Gastrocnemius medialis (tissue), 4 donors: ENCODE measurements around the gene PRDM5. TPM values are rescaled to one million over a fixed set of nuclear protein-coding genes. Genes with fewer than 3 reads are reported as not detected.

Experiments used
- ATAC-seq, 2 donors: fragments of 150-250 bp; one replicate each; pipeline ENCODE4 v1.9.1; 2016
- DNase-seq, 2 donors: peaks; one replicate each; pipeline ENCODE4 v3.0.0-alpha.2; 2019
- H3K27ac ChIP-seq, 4 donors: fragments of 200-600 bp; sonication (generic); 1 replicate in 1 of 4; 2 replicates in 3 of 4; pipeline ENCODE4 v1.5.1; 2016 to 2018; ENCODE audit warnings: mild to moderate bottlenecking in 2 of 4, moderate library complexity in 1 of 4
- H3K27me3 ChIP-seq, 3 donors: fragments of 200-600 bp; sonication (generic) in 2 of 3; 1 replicate in 1 of 3; 2 replicates in 2 of 3; pipeline versions ENCODE4 v1.5.1 to v1.6.0; 2016 to 2019; ENCODE audit warnings: mild to moderate bottlenecking in 1 of 3, moderate library complexity in 1 of 3
- H3K36me3 ChIP-seq, 2 donors: fragments of 200-600 bp; sonication (generic) in 1 of 2; one replicate each; pipeline ENCODE4 v1.5.1; 2017 to 2018
- H3K4me1 ChIP-seq, 2 donors: fragments of 200-600 bp; sonication (generic) in 1 of 2; one replicate each; pipeline ENCODE4 v1.5.1; 2016 to 2017; ENCODE audit warnings: mild to moderate bottlenecking in 2 of 2
- H3K4me3 ChIP-seq, 4 donors: fragments of 200-600 bp; sonication (generic) in 3 of 4; 1 replicate in 1 of 4; 2 replicates in 3 of 4; pipeline ENCODE4 v1.5.1; 2016 to 2019; ENCODE audit warnings: mild to moderate bottlenecking in 2 of 4
- H3K9me3 ChIP-seq, 3 donors: fragments of 200-600 bp; sonication (generic) in 2 of 3; 1 replicate in 1 of 3; 2 replicates in 2 of 3; pipeline ENCODE4 v1.5.1; 2016 to 2019
- CTCF ChIP-seq, 5 experiments: fragments of 450-650 bp in 3 of 5; fragments of 200-600 bp in 2 of 5; sonication (generic) in 2 of 5; IDR thresholded peaks in 4 of 5; conservative IDR thresholded peaks in 1 of 5; 1 replicate in 4 of 5; 2 replicates in 1 of 5; pipeline ENCODE4 v1.5.1; 2016 to 2019; ENCODE audit warnings: antibody characterized with exemption in 5 of 5, mild to moderate bottlenecking in 3 of 5, moderate library complexity in 3 of 5
- POLR2A ChIP-seq, 2 donors: fragments of 450-650 bp; IDR thresholded peaks; one replicate each; pipeline ENCODE4 v1.6.1; 2017; ENCODE audit warnings: antibody characterized with exemption in 2 of 2, mild to moderate bottlenecking in 2 of 2, moderate library complexity in 2 of 2
- in situ Hi-C, 4 donors: fragments of 200-750 bp; cut with MboI; loops; one replicate each; pipeline versions ENCODE4 v1.15.0 to v1.8.0; 2017; ENCODE audit warnings: low sequenced_read_pairs in 4 of 4
- intact Hi-C: fragments of 100-400 bp; cut with DNase I; formaldehyde crosslinking; loops from one replicate; pipeline ENCODE4 v1.15.1; 2023; ENCODE audit warnings: low total_unique reads
- total RNA-seq, 4 donors: library from RNA; depleted of rRNA; stranded (reverse); fragments of >200 nt; gene quantifications; one replicate each; pipeline versions ENCODE4 v1.1.0 to v1.2.3, GENCODE V29; 2016

The PRDM5 gene
- total RNA-seq, 4 donors from 2014 or later, result 1.3 to 2.3 (median 1.6) TPM

GRCh38 chr4:120724656-120725055, 197.9 kb downstream of the PRDM5 start:
- no peak overlapping the region for H3K4me3 ChIP-seq
- H3K36me3 ChIP-seq, result no peaks in the 10 kb centered on the region
- TF ChIP-seq CTCF (IDR thresholded peaks at IDR 0.05 in 4 of 5, conservative IDR thresholded peaks at IDR 0.05 in 1 of 5) (no peak), POLR2A (IDR thresholded peaks at IDR 0.05) (no peak)
- intact Hi-C loops, result no loop called here
- no peak overlapping the region for H3K27ac ChIP-seq
- no peaks in the 10 kb centered on the region for H3K4me1 ChIP-seq
- no peaks in the 10 kb centered on the region for H3K9me3 ChIP-seq
- no peak for DNase-seq
- in situ Hi-C loops, result no loop called here
- no peaks in the 10 kb centered on the region for H3K27me3 ChIP-seq
- ATAC-seq, result no peak

GRCh38 chr4:120723986-120724385, 198.5 kb downstream of the PRDM5 start:
- Histone ChIP-seq H3K36me3 (no peaks in the 10 kb centered on the region), H3K4me1 (no peaks in the 10 kb centered on the region), H3K4me3 (no peak overlapping the region), H3K9me3 (no peaks in the 10 kb centered on the region), H3K27me3 (no peaks in the 10 kb centered on the region), H3K27ac (no peak overlapping the region)
- in situ Hi-C loops, result no loop called here
- TF ChIP-seq CTCF (IDR thresholded peaks at IDR 0.05 in 4 of 5, conservative IDR thresholded peaks at IDR 0.05 in 1 of 5) (no peak), POLR2A (IDR thresholded peaks at IDR 0.05) (no peak)
- intact Hi-C loops, result no loop called here
- DNase-seq, result no peak
- no peak for ATAC-seq

- in situ Hi-C loops, result no loop called here
- intact Hi-C loops, result no loop called here
- TF ChIP-seq CTCF (IDR thresholded peaks at IDR 0.05 in 4 of 5, conservative IDR thresholded peaks at IDR 0.05 in 1 of 5) (no peak), POLR2A (IDR thresholded peaks at IDR 0.05) (no peak)
Observed at GRCh38 chr4:120723105-120723504, 199.4 kb downstream of the PRDM5 start.

GRCh38 chr4:120722655-120723054, 199.9 kb downstream of the PRDM5 start:
- Histone ChIP-seq H3K9me3 (no peaks in the 10 kb centered on the region), H3K27me3 (no peaks in the 10 kb centered on the region), H3K36me3 (no peaks in the 10 kb centered on the region), H3K4me1 (no peaks in the 10 kb centered on the region), H3K27ac (no peak overlapping the region), H3K4me3 (no peak overlapping the region)
- DNase-seq (no peak), ATAC-seq (no peak)
- TF ChIP-seq CTCF (IDR thresholded peaks at IDR 0.05 in 4 of 5, conservative IDR thresholded peaks at IDR 0.05 in 1 of 5), result no peak
- no peak for TF ChIP-seq POLR2A (IDR thresholded peaks at IDR 0.05)
- intact Hi-C loops, result no loop called here
- in situ Hi-C loops, result no loop called here

More at GRCh38 chr4:120723105-120723504, 199.4 kb downstream of the PRDM5 start:
- H3K27ac ChIP-seq, result no peak overlapping the region
- no peaks in the 10 kb centered on the region for H3K9me3 ChIP-seq
- no peak for ATAC-seq
- H3K27me3 ChIP-seq, result no peaks in the 10 kb centered on the region
- H3K4me3 ChIP-seq, result no peak overlapping the region
- no peak for DNase-seq
- H3K36me3 ChIP-seq, result no peaks in the 10 kb centered on the region
- no peaks in the 10 kb centered on the region for H3K4me1 ChIP-seq

GRCh38 chr4:120720354-120720934, 202.1 kb downstream of the PRDM5 start:
- in situ Hi-C loops (no loop called here), intact Hi-C loops (no loop called here)
- H3K27ac ChIP-seq, result no peak overlapping the region
- ATAC-seq (no peak), DNase-seq (no peak)
- H3K36me3 ChIP-seq, result no peaks in the 10 kb centered on the region
- no peaks in the 10 kb centered on the region for H3K9me3 ChIP-seq
- no peak overlapping the region for H3K4me3 ChIP-seq
- H3K27me3 ChIP-seq, result no peaks in the 10 kb centered on the region
- no peak for TF ChIP-seq CTCF (IDR thresholded peaks at IDR 0.05 in 4 of 5, conservative IDR thresholded peaks at IDR 0.05 in 1 of 5)
- no peak for TF ChIP-seq POLR2A (IDR thresholded peaks at IDR 0.05)
- H3K4me1 ChIP-seq, result no peaks in the 10 kb centered on the region
